HepG2 (cell line): ENCODE measurements around the gene UGT1A8. TPM values are rescaled to one million over a fixed set of nuclear protein-coding genes. Genes with fewer than 3 reads are reported as not detected.

Experiments used
- ATAC-seq: fragments of 200-7000 bp; cut with Tn5 transposase; 3 replicates; pipeline ENCODE4 v1.9.1; 2020; ENCODE audit warnings: mild to moderate bottlenecking, moderate library complexity
- BruUV-seq: library from RNA; stranded (reverse); fragments of 400-500 nt; replicated peaks from 2 replicates; lab custom pipeline; 2021; lab: Mats Ljungman, UMichigan
- CTCF ChIA-PET: fragments of 300-600 bp; formaldehyde crosslinking; extraction: SDS; loops from one replicate; lab custom pipeline; 2021; ENCODE audit warnings: low total read pairs, inconsistent platforms, low intra/inter-chr PET ratio; lab: Yijun Ruan, JAX
- POLR2A ChIA-PET: fragments of 350-600 bp; sonication (Branson Sonifier 250); formaldehyde crosslinking; loops from one replicate; lab custom pipeline; 2020; ENCODE audit warnings: antibody characterized with exemption, inconsistent platforms; lab: Yijun Ruan, JAX
- DNase-seq: peaks from one replicate; pipeline ENCODE4 v3.0.0-alpha.2; 2015; ENCODE audit warnings: low spot score
- FAIRE-seq: peaks from 3 replicates; lab custom pipeline; 2011; peaks lifted over from hg19 to GRCh38; lab: Jason Lieb, UNC
- H2AFZ ChIP-seq: one replicate; pipeline ENCODE4 v1.6.1; 2011; ENCODE audit warnings: low read length, inconsistent platforms
- H3K27ac ChIP-seq: fragments of 300-600 bp; 3 replicates; pipeline ENCODE4 v1.8.0; 2011; ENCODE audit warnings: mixed run types, mild to moderate bottlenecking, mixed read lengths, low read length, inconsistent platforms; ENCODE audit not compliant: insufficient read depth; ENCODE audit errors: extremely low read length
- H3K27me3 ChIP-seq, 2 experiments: fragments of 200-600 bp in 1 of 2; 2 replicates in 1 of 2; 3 replicates in 1 of 2; pipeline versions ENCODE4 v1.6.0 to v1.8.0; 2011; ENCODE audit warnings: low read length in 2 of 2, mild to moderate bottlenecking in 2 of 2, moderate library complexity in 2 of 2, inconsistent platforms in 1 of 2; ENCODE audit not compliant: insufficient read depth in 2 of 2, control insufficient read depth in 1 of 2
- H3K36me3 ChIP-seq, 2 experiments: fragments of 200-600 bp in 1 of 2; replicated peaks in 1 of 2; 2 replicates in 1 of 2; 3 replicates in 1 of 2; pipeline versions ENCODE4 v1.5.1 to v1.8.0; 2011; ENCODE audit warnings: low read length in 2 of 2, inconsistent platforms in 1 of 2; ENCODE audit not compliant: insufficient read depth in 2 of 2, control insufficient read depth in 1 of 2
- H3K4me1 ChIP-seq: 2 replicates; pipeline ENCODE4 v1.5.1; 2012; ENCODE audit warnings: low read length, inconsistent platforms; ENCODE audit not compliant: insufficient read depth
- H3K4me2 ChIP-seq: 2 replicates; pipeline ENCODE4 v1.6.0; 2011; ENCODE audit warnings: low read depth, low read length, inconsistent platforms
- H3K4me3 ChIP-seq, 3 experiments: fragments of 200-600 bp in 1 of 3; sonication (generic), shearing (Covaris generic) in 1 of 3; replicated peaks in 1 of 3; 2 replicates each; pipeline ENCODE4 v1.5.1; 2011 to 2016; ENCODE audit warnings: low read length in 3 of 3, inconsistent platforms in 2 of 3, low read depth in 2 of 3, mild to moderate bottlenecking in 2 of 3, control low read depth in 1 of 3, mixed read lengths in 1 of 3; ENCODE audit not compliant: insufficient read depth in 1 of 3
- H3K79me2 ChIP-seq: one replicate; pipeline ENCODE4 v1.6.1; 2011; ENCODE audit warnings: low read length, inconsistent platforms; ENCODE audit not compliant: insufficient read depth
- H3K9ac ChIP-seq: 2 replicates; pipeline ENCODE4 v1.6.0; 2011; ENCODE audit warnings: mild to moderate bottlenecking, low read depth, low read length, inconsistent platforms; ENCODE audit not compliant: insufficient read depth
- H3K9me3 ChIP-seq: 2 replicates; pipeline ENCODE4 v1.5.1; 2012; ENCODE audit warnings: mild to moderate bottlenecking, low read length
- H4K20me1 ChIP-seq: 2 replicates; pipeline ENCODE4 v1.6.0; 2011; ENCODE audit warnings: inconsistent platforms, mild to moderate bottlenecking, low read length, moderate library complexity; ENCODE audit not compliant: insufficient read depth
- DMAP1 ChIP-seq: IDR thresholded peaks from 2 replicates; pipeline ENCODE4 v1.6.1; 2016
- GMEB2 ChIP-seq: IDR thresholded peaks from 2 replicates; pipeline ENCODE4 v1.6.1; 2016; ENCODE audit warnings: missing biosample characterization, missing genetic modification reagents, low read depth
- HDAC6 ChIP-seq: fragments of 200-600 bp; sonication (generic); IDR thresholded peaks from 2 replicates; pipeline ENCODE4 v1.7.0; 2017; ENCODE audit warnings: mild to moderate bottlenecking, antibody characterized with exemption, low read length, low read depth
- HOXA3 ChIP-seq: sonication (generic); formaldehyde crosslinking; IDR thresholded peaks from 2 replicates; pipeline ENCODE4 v1.5.0; 2020; ENCODE audit warnings: missing genetic modification reagents
- ISX ChIP-seq: sonication (generic); formaldehyde crosslinking; conservative IDR thresholded peaks from 2 replicates; pipeline ENCODE4 v1.5.0; 2020; ENCODE audit warnings: missing genetic modification reagents
- MAF1 ChIP-seq: sonication (generic); formaldehyde crosslinking; IDR thresholded peaks from 2 replicates; pipeline ENCODE4 v1.5.0; 2020; ENCODE audit warnings: missing genetic modification reagents, borderline replicate concordance
- SALL1 ChIP-seq: sonication (generic); formaldehyde crosslinking; IDR thresholded peaks from 2 replicates; pipeline ENCODE4 v1.8.0; 2022; ENCODE audit warnings: mild to moderate bottlenecking, missing genetic modification reagents
- SIN3A ChIP-seq: IDR thresholded peaks from 2 replicates; pipeline ENCODE4 v1.6.1; 2011; ENCODE audit warnings: low read depth, mild to moderate bottlenecking, control low read depth, low read length, borderline replicate concordance
- ZBTB3 ChIP-seq: sonication (generic); formaldehyde crosslinking; IDR thresholded peaks from 2 replicates; pipeline ENCODE4 v1.4.0; 2020; ENCODE audit warnings: low read depth, mild to moderate bottlenecking, moderate library complexity, missing genetic modification reagents, borderline replicate concordance
- ZNF260 ChIP-seq: sonication (generic); formaldehyde crosslinking; IDR thresholded peaks from 2 replicates; pipeline ENCODE4 v1.4.0; 2020; ENCODE audit warnings: missing genetic modification reagents, low read depth, mild to moderate bottlenecking, borderline replicate concordance
- ZNF326 ChIP-seq: sonication (generic); formaldehyde crosslinking; IDR thresholded peaks from 2 replicates; pipeline ENCODE4 v1.4.0; 2020; ENCODE audit warnings: missing genetic modification reagents, borderline replicate concordance
- ZNF564 ChIP-seq: sonication (generic); formaldehyde crosslinking; IDR thresholded peaks from 2 replicates; pipeline ENCODE4 v1.8.1; 2023; ENCODE audit warnings: mild to moderate bottlenecking, missing genetic modification reagents
- ZNF672 ChIP-seq: sonication (generic); formaldehyde crosslinking; IDR thresholded peaks from 2 replicates; pipeline ENCODE4 v1.8.1; 2022; ENCODE audit warnings: missing genetic modification reagents
- ZNF83 ChIP-seq: sonication (generic); formaldehyde crosslinking; IDR thresholded peaks from 2 replicates; pipeline ENCODE4 v1.4.0; 2020; ENCODE audit warnings: missing genetic modification reagents, mild to moderate bottlenecking, borderline replicate concordance
- WGBS: methylation state at CpG from one replicate; pipeline ENCODE4 v1.1.6; 2017; ENCODE audit warnings: low lambda C conversion rate; 5-methylcytosine and 5-hydroxymethylcytosine counted together
- in situ Hi-C: cut with HindIII; loops from 2 replicates; pipeline ENCODE4 v1.10.0; 2017; ENCODE audit warnings: low pct_unique_long_range_greater_than_20kb; ENCODE audit not compliant: extremely low pct_ligation_motif_present
- intact Hi-C: fragments of 100-400 bp; cut with micrococcal nuclease; formaldehyde crosslinking; loops from one replicate; pipeline ENCODE4 v1.10.0; 2022; ENCODE audit not compliant: unreplicated experiment
- polyA plus RNA-seq, 8 experiments: library from polyadenylated mRNA; depleted of rRNA in 3 of 8; stranded (reverse) in 7 of 8; unstranded in 1 of 8; fragments of >200 nt; fragmentation: Illumina TruSeq in 4 of 8; extraction: Trizol in 4 of 8; gene quantifications; 2 replicates each; pipeline versions ENCODE4 v1.2.1 to v1.2.3, GENCODE V29; 2011 to 2016; ENCODE audit warnings: low read depth in 4 of 8, missing spikeins in 1 of 8, mixed read lengths in 1 of 8; ENCODE audit not compliant: insufficient read depth in 1 of 8
- total RNA-seq, 5 experiments: library from RNA; depleted of rRNA; stranded (reverse); fragments of >200 nt; fragmentation: Illumina TruSeq; extraction: Trizol; gene quantifications; 2 replicates each; pipeline ENCODE4 v1.2.3, GENCODE V29; 2016; ENCODE audit warnings: low read depth in 1 of 5
- TF ChIP-seq, protein P1 (sequence below): sonication (generic); formaldehyde crosslinking; IDR thresholded peaks from 2 replicates; pipeline ENCODE4 v1.5.1; 2020; ENCODE audit warnings: missing genetic modification reagents, mild to moderate bottlenecking, borderline replicate concordance
- TF ChIP-seq, protein P2 (sequence below): sonication (generic); formaldehyde crosslinking; IDR thresholded peaks from 2 replicates; pipeline ENCODE4 v1.8.1; 2023; ENCODE audit warnings: mild to moderate bottlenecking, missing genetic modification reagents, borderline replicate concordance

UGT1A8 gene
- total and polyA plus RNA-seq, 2 of the 13 experiments (the other 11 are each of a cell fraction or from before 2014, with no cell fraction given) = not detected

- BruUV-seq = no TSS peak
- POLR2A ChIA-PET = no interaction called here
- no peak for FAIRE-seq
- H3K27ac ChIP-seq = no peak overlapping the region
- no peak overlapping the region for H3K9ac ChIP-seq
- no peak for DNase-seq
- no peak overlapping the region for H2AFZ ChIP-seq
- H4K20me1 ChIP-seq = no peaks in the 10 kb centered on the region
- H3K4me3 ChIP-seq = no peak overlapping the region
- no peak overlapping the region for H3K4me2 ChIP-seq
- CTCF ChIA-PET = no interaction called here
- no peak for ATAC-seq
- H3K9me3 ChIP-seq = no peaks in the 10 kb centered on the region
- no peaks in the 10 kb centered on the region for H3K79me2 ChIP-seq
- intact Hi-C loops = no loop called here
- in situ Hi-C loops = no loop called here
- H3K27me3 ChIP-seq = no peaks in the 10 kb centered on the region
- H3K4me1 ChIP-seq = no peaks in the 10 kb centered on the region
- TF ChIP-seq ZNF672 (CRISPR knock-in tag) (no peak), HOXA3 (CRISPR knock-in tag) (no peak), ZNF564 (CRISPR knock-in tag) (no peak), ZNF83 (CRISPR knock-in tag) (no peak), SALL1 (CRISPR knock-in tag) (no peak), ZNF326 (CRISPR knock-in tag) (no peak), ZNF260 (CRISPR knock-in tag) (no peak)
- TF ChIP-seq, all 625 proteins: peak for 0
- no peaks in the 10 kb centered on the region for H3K36me3 ChIP-seq
Measured at GRCh38 chr2:233658610-233659009, 41.2 kb downstream of the UGT1A8 start.

- intact Hi-C loops = no loop called here
- no TSS peak for BruUV-seq
- Histone ChIP-seq H3K9me3 (no peaks in the 10 kb centered on the region), H3K9ac (no peak overlapping the region)
- TF ChIP-seq MAF1 (CRISPR knock-in tag) (no peak), GMEB2 (CRISPR knock-in tag) (no peak), ZNF83 (CRISPR knock-in tag) (no peak), ZBTB3 (no peak), ISX (no peak), SIN3A (no peak), HDAC6 (no peak), DMAP1 (no peak)
- TF ChIP-seq, protein P1, sequence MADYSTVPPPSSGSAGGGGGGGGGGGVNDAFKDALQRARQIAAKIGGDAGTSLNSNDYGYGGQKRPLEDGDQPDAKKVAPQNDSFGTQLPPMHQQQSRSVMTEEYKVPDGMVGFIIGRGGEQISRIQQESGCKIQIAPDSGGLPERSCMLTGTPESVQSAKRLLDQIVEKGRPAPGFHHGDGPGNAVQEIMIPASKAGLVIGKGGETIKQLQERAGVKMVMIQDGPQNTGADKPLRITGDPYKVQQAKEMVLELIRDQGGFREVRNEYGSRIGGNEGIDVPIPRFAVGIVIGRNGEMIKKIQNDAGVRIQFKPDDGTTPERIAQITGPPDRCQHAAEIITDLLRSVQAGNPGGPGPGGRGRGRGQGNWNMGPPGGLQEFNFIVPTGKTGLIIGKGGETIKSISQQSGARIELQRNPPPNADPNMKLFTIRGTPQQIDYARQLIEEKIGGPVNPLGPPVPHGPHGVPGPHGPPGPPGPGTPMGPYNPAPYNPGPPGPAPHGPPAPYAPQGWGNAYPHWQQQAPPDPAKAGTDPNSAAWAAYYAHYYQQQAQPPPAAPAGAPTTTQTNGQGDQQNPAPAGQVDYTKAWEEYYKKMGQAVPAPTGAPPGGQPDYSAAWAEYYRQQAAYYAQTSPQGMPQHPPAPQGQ (CRISPR knock-in tag) = no peak
- TF ChIP-seq, protein P2, sequence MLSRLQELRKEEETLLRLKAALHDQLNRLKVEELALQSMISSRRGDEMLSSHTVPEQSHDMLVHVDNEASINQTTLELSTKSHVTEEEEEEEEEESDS (CRISPR knock-in tag) = no peak
- TF ChIP-seq, all 625 proteins: peak for 0
- no peak overlapping the region for H3K27ac ChIP-seq
- H3K4me1 ChIP-seq = no peaks in the 10 kb centered on the region
- H2AFZ ChIP-seq = no peak overlapping the region
- no peaks in the 10 kb centered on the region for H3K79me2 ChIP-seq
- POLR2A ChIA-PET = no interaction called here
- H3K4me3 ChIP-seq = no peak overlapping the region
- H3K36me3 ChIP-seq = no peaks in the 10 kb centered on the region
- in situ Hi-C loops = no loop called here
- no peak for ATAC-seq
- 0% methylated on average over 1 of the region's 1 CpG for WGBS
- no peak for FAIRE-seq
- CTCF ChIA-PET = no interaction called here
- H3K4me2 ChIP-seq = no peak overlapping the region
- H3K27me3 ChIP-seq = no peaks in the 10 kb centered on the region
- DNase-seq = no peak
- no peaks in the 10 kb centered on the region for H4K20me1 ChIP-seq
Measured at GRCh38 chr2:233663911-233664310, 46.5 kb downstream of the UGT1A8 start.
